ENCODE results near the gene MRPL21.

GRCh38 chr11:68881320-68881719, 22.3 kb downstream of the MRPL21 start:
- no peak for TF ChIP-seq CTCF (IDR thresholded peaks at IDR 0.05; ENCODE audit: low read depth, low read length, poor library complexity, severe bottlenecking)
- TF ChIP-seq EZH2phosphoT487 (IDR thresholded peaks at IDR 0.05; ENCODE audit: borderline replicate concordance, low read length): no peak

All from DOHH2 (cell line).